SK-N-SH treated with all-trans-retinoic acid at 6 μM for 48 hours (cell line): Measurements from ENCODE around the gene DYNC1H1.

Source experiments
- BACH2 ChIP-seq: fragments of 250-450 bp; sonication (Bioruptor Pico); IDR thresholded peaks from 2 replicates; pipeline ENCODE4 v1.9.0; 2021; ENCODE audit warnings: mild to moderate bottlenecking, borderline replicate concordance
- CSRNP3 ChIP-seq: fragments of 250-450 bp; sonication (Bioruptor Pico); IDR thresholded peaks from 2 replicates; pipeline ENCODE4 v1.5.1; 2021; ENCODE audit warnings: mild to moderate bottlenecking, moderate library complexity
- OSR1 ChIP-seq: fragments of 250-450 bp; sonication (Bioruptor Pico); IDR thresholded peaks from 2 replicates; pipeline ENCODE4 v1.8.0; 2022; ENCODE audit warnings: moderate library complexity, mild to moderate bottlenecking, inconsistent platforms
- PATZ1 ChIP-seq: fragments of 250-450 bp; sonication (Bioruptor Pico); IDR thresholded peaks from 2 replicates; pipeline ENCODE4 v1.8.0; 2020; ENCODE audit warnings: mild to moderate bottlenecking, moderate library complexity, borderline replicate concordance
- TSHZ2 ChIP-seq: fragments of 250-450 bp; sonication (Bioruptor Pico); IDR thresholded peaks from 2 replicates; pipeline ENCODE4 v1.5.0; 2020; ENCODE audit warnings: mild to moderate bottlenecking, moderate library complexity
- ZFP3 ChIP-seq: fragments of 250-450 bp; sonication (Bioruptor Pico); IDR thresholded peaks from 2 replicates; pipeline ENCODE4 v1.5.0; 2020; ENCODE audit warnings: mild to moderate bottlenecking, moderate library complexity
- ZFP30 ChIP-seq: fragments of 450-650 bp; formaldehyde crosslinking; IDR thresholded peaks from 2 replicates; pipeline ENCODE4 v1.5.0; 2022; ENCODE audit warnings: mild to moderate bottlenecking, moderate library complexity

GRCh38 chr14:102015771-102016170, 51.4 kb downstream of the DYNC1H1 start:
- no peak for TF ChIP-seq PATZ1 (CRISPR knock-in tag)
- TF ChIP-seq ZFP3 (CRISPR knock-in tag): no peak
- no peak for TF ChIP-seq BACH2 (CRISPR knock-in tag)
- TF ChIP-seq ZFP30 (CRISPR knock-in tag): no peak
- no peak for TF ChIP-seq TSHZ2
- TF ChIP-seq OSR1 (CRISPR knock-in tag): no peak
- TF ChIP-seq CSRNP3: no peak
